GM18498 (cell line): ENCODE measurements around the gene RALGAPA2.
A peak's percentile ranks its signal among the peaks of the same experiment; 100 is the strongest.

Experiments
- ATAC-seq: cut with Tn5 transposase; IDR thresholded peaks from one replicate; pipeline ENCODE4 v1.9.1; 2021; ENCODE audit warnings: mild to moderate bottlenecking, moderate library complexity; ENCODE audit not compliant: unreplicated experiment

RALGAPA2 gene

DNA sequence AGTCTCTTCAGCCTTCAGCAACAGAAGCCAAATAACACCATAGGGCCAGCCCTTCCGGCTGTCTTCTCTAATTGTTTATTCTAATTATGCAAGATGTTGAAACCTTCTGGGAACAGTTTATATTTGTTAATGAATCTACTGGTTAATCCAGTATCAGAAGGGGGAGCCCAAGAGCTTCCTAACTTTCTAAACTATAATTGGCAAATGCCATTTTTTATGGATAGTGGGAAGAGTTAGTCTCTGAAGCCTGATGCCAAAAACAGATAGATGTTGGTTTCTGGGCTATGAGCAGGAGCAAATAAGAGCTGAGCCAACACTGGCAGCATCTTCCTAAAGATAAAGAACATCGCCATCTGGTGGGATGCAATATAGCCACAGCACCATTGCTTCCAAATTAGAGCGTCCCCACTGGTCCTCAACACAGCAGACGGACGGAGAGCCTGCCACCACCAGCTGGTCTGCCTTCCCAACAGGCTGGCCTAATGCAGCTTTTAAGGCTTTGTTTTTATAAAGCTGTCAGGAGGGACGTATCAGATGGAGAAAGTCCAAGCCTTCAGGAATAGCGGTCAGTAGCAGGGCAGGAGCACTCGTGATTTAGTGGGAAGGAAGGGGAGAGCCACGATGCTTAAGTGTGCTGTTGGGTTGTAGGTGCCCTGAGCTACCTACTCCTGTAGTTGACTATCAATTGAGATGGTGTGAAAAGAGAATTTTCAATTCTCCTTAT lies 118.8 kb downstream of the RALGAPA2 start:
- no peak for ATAC-seq

DNA sequence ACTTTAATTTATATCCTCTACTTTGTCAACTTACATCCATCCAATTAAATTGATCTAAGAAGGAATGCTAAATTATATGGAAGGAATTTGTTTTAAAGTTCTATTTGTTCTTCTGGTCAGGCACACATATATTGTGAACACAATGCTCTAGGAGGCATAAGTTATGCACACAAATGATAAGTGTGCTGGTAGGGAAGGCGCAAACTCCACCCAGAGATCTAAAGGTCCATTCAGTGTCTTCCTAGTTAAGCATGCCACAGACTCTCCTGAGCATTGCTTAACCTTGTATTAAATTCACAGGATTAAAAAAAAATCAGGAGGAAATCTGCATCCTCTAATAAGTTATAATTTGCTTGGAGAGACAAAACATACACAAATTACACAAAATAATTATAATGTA lies 127.3 kb downstream of the RALGAPA2 start:
- no peak for ATAC-seq

DNA sequence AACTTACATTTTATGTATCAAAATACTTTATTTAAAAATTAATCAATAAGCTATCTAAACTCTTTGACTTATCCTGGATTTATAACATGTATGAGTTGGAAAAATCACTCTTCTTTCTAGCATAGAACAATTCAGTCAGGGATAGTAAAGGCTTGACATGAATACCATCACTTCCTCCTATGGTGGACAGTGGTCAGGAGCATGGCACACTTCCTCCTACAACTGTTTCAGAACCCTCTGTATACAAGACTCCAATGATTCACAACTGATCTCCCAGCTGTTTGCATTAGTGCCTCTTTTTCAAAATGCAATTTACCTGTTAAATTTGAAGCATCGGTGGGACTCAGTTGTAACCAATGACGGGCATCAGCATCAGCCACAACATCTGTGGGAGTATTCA lies 129.7 kb downstream of the RALGAPA2 start:
- no peak for ATAC-seq

DNA sequence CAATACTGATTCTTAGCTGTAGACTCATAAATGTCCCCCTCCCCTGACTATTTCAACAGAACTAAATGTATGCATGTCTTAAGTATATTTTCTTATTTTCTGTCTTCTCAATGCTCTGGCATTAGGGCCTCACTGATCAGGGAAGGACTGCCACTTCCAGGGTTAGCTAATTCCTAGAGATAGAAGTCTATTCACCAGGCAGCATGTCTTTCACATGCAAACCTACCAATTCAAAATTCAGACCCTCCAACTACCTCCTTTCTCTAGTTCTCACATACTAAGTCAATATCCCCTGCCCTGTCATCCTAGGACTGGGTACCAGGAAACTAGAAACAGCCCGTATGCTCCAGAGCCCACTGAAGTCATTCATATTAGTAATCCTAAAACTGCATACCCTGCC lies 132.3 kb downstream of the RALGAPA2 start:
- ATAC-seq = no peak

DNA sequence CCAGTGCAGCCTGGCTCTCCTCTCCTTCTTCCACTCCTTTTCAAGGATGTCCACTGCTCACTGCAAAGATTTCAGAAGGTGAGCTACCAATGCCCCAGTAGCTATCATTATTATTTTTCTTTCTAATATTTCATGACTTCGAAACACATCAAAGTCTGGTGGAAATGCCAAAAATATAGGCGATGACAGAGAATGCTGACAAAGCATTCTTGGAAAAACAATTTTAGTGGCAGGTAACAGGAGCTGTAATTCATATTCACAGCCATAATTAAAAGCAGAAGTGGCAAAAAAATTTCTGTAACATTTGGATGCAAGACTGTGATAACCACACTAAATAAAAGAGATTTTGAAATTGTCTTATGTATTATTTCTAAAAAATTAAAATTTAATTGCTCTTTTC lies 133.6 kb downstream of the RALGAPA2 start:
- no peak for ATAC-seq

DNA sequence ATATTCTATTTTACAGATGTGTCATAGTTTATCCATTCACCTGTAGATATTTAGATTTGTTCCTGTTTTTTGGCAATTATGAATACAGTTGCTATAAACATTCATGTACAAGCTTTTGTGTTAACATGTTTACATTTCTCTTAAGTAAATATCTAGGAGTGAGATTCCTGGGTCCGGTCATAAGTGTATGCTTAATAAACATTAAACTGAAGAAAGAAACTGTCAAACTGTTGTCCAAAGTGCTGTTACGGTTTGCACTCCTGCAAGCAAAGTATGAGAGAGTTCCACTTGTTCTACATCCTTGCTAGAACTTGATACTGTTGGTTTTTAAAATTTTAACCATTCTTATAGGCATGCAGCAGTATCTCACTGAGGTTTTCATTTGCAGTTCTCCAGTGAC lies 138.6 kb downstream of the RALGAPA2 start:
- ATAC-seq = no peak

DNA sequence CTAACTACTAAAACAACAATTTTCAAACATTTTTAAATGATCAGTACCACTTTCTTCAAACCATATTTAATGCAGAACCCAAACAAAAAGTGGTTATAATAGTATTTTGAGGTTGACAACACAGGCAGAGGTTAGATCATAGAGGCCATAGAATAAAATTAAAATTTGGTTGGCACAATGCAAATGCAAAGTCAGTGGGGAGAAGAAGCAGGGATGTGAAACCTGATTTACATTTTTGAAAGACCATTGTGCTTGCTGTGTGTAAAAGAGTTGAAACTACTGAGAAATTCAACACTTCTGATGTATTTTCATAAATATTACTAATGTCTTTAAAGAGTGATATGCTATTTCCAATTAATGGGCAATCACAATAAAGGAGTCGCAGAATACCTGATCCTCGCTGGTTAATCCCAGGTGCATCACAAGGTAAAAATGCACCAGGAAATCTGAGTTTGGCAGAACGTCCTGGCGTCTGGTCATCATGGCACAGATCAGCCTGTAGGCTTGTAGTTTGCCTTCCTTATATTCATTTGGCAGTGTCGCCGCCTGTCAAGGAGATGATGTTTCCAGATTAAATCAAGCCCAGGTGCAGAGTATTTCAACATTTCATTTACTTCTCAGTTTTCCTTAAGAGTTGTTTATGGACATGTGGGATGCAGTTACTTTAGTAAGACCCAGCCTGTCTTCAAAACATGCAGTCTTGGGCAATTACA lies 141.2 kb downstream of the RALGAPA2 start:
- no peak for ATAC-seq

DNA sequence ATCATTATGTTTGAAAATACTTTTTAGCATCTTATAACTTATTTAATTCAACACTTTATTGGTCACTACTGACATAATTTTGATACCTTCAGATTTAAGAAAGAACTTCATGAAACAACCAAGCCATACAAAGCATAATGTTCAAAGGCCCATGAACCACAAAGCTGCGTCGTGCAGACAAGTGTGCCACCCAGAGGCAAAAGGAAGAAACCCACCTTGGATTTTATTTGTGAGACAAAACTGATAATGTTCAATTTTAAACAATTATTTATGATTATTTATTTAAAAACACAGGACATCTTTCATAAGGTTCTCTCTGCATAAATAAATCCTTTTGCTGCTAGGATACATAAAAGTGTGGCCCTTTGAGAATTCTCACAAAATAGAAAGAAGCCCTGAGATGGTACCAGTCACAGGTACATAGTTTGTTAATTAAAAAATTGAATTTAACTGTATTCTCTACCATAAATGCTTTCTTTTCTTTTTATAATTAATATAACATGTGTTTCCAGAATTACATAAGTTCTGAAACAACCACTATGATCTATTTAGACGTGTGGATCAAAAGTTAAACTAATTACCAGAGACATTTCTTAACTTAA lies 143.7 kb downstream of the RALGAPA2 start:
- peak; percentile 65 for ATAC-seq

DNA sequence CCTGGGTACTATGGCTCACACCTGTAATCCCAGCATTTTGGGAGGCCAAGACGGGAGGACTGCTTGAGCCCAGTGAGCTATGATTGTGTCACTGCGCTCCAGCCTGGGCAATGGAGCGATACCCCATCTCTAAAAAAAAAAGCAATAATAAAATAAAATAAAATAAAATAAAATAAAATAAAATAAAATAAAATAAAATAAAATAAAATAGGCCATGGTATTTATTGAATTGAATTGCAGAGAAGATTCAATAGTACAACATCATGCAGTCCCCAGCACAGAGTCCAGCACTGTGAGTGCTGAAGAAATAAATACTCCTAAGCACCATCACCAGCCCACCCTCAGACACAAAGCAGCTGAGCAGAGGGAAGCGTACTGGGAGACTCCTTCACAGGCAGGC lies 144.7 kb downstream of the RALGAPA2 start:
- no peak for ATAC-seq

DNA sequence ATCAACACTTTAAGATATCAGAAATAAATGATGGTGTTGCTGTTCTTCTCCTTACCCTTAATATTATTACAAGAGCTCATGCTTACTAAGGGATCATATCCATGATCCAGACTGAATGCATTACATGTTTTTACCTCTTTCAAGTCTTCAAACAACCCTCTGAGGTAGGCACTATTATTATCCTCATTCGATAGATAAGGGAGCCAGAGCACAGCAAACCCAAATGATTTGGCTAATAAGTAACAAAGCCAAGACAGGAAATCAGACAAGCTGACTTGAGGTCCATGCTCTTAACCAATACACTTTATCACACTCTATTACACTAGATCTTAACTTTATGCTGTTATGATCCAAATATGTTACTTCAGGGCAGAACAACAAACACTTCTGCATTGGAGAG lies 145.9 kb downstream of the RALGAPA2 start:
- ATAC-seq = no peak

DNA sequence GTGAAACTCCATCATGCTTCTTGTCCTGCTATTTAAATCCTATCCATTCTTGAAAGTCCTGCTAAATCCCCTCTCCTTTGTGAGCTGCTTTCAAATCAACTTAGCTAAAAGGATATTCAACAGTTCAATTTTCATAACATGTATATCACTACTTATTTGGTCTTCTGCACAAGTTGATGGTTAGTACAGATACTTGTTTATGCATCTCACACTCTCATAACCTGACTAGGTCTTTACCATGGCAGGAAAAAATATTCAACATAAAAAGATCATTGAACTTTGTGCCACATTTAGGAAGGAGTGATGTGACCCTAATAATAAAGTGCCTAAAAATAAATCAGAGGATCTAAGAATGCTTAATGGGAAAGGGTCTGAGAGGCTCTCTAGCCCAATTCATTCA lies 148.2 kb downstream of the RALGAPA2 start:
- no peak for ATAC-seq

DNA sequence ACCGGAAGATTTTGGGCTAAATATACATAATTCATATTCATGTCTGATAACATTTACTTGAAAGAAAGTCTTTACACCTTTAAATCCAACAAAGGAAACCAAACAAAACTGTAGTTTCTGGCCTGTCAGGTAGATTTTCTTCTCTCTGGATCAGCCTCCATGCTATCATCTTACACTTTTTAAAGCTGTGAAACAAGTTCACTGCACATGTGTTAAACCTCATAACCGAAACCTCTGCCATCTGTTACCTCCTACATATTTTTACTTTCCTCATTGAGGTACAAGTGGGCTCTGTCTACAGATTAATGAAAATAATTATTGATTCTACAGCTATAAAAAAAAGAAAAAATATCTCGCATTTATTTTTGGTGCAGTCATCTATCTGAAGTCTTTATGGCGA lies 149.9 kb downstream of the RALGAPA2 start:
- ATAC-seq = no peak

DNA sequence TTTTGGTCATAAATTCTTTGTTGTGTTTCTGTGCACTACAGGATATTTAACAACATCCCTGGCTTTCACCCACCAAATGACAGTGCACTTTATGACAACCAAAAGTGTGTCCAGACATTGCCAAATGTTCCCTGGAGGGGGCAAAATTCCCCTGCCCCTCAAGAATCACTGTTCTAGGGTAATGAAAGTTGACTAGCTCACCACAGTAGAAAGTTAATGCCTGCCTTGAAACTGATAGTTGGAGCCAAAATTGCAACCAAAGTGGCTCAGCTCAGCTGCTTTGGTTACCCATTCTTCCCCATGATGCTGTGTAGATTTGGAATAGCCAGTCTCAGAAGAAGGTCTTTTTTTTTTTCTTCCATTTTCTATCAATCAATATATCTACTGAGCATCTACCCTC lies 150.6 kb downstream of the RALGAPA2 start:
- ATAC-seq = peak; percentile 71

DNA sequence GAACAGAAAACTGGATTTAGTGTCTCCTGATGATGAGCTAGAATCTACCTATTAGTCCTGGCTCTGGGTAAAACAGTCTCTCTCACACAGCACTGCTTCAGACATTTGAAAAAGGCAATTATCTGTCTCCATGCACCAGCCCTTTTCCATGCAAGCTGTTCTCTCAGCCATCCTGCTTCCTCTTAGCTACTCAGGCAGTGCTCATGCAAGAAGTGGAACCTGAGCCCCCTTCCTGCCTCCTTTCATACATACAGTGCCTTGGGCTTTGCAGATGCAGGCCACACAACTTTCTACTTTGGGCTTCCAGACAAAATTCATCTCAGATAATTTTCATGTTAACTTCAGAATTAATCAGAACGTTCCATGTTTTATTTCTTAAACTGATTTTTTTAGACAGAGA lies 151.3 kb downstream of the RALGAPA2 start:
- no peak for ATAC-seq

DNA sequence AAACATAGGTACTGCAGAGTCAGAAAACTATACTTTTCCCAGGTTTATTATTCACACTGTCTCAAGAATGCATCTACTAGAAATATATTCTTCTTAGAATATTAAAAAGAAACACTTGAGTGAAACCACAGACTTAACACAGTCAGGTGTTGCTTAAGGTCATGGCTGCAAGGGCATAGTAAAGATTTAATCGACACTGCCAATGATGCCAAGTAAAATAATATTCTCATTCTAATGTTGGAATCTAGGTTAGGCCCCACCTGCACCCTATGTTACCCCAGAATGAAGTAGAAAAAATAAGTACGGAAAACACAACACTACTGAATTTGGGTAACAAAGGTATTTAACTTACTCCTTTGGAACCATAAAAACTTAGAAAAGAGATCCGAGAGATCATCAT lies 155.0 kb downstream of the RALGAPA2 start:
- no peak for ATAC-seq

DNA sequence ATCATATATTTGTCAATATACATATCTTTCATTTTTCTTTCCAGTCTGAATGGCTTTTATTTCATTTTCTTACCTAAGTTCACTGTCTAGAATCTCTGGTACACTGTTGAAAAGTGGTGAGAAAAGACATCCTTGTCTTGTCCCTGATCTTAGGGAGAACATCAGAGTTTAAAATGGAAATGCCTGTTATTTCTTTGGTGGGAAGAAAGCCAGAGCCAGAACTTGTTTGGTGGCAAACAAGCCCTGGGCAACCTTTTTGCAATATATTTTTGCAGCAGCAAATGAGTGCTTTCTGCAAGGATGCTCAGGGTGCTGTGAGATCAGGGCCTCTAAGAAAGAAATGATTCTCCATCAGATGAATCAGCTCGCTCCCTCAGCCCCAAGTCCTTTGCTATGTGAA lies 156.6 kb downstream of the RALGAPA2 start:
- ATAC-seq = no peak

DNA sequence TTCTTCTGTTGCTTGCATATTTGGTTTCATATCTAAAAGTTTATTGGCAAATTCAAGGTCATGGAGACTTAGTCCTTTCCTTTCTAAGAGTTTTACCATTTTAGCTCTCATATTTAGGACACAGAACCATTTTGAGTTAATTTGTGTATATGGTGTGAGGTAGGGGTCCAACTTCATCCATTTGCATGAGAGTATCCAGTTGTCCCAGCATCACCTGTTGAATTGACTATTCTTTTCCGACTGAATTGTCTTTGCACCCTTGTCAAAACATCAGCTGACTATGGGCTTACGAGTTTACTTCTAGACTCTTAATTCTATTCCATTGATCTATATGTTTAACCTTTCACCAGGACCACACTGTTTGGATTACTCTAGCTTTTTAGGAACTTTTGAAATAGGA lies 157.5 kb downstream of the RALGAPA2 start:
- ATAC-seq = no peak

DNA sequence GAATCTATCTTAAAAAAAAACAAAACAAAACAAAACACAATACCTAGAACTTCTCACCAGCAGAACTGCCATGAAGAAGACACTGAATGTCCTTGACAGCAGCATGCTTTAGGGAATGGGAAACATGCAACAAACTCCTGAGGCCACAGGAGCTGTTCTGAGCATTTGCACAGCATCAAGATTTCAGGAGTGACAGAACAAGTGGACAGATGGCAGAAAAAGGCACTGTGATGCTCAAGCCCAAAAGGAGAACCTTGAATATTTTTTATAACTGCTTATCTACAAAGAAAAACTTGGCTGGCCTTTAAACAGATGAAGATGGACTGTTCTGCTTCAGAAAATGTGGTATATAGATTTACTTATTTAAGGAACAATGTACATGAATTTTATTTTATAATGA lies 158.9 kb downstream of the RALGAPA2 start:
- no peak for ATAC-seq

DNA sequence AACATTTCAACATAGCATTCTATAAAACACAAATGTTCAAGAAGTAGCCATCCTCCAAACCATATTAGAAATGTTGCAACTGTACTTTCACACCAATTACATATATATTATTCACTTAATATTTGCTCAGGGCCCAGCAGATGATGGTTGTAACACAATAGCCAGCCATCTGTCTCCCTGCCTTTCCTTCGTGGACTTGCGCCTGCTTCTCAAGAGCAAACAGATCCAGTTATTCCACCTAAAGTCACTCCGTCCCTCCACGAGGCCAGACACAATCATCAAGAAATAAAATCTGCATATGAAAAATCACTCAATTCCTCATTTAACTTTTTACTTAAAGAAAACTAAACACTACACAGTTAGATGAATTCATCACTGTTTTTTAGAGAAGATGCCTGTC lies 160.4 kb downstream of the RALGAPA2 start:
- ATAC-seq = no peak

DNA sequence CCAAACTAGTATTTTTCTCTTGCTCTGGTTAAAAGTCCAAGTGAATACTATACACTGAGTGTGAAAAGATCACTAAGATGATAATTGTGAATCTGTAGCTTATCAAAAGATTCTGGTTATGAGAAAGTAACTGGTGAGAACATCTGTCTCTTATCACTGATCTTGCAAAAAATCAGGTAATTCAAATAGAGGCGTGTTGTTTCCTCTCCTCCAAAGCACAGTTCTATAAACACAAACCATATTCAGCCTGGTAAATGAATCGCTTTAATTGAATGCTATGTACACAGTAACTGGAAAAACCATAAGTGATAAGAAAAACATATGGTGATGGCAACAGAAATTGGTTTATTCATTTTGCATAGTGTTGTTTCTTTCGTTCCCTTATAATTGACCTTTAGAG lies 161.0 kb downstream of the RALGAPA2 start:
- ATAC-seq = no peak

DNA sequence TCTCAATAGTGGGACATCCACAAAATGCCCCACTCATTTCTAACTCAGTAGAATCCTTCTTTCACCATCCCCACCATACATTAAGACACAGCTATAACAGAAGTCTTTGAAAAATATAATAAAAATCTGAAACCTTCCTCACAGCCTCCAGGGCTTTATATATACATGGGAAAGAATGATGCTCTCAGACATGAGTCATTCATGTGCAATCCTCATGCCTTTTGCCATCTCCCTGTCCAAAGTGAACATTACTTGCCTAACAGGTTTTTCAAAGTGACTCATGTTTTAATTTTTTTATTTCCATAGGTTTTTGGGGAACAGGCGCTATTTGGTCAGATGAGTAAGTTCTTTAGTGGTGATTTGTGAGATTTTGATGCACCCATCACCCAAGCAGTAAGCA lies 162.7 kb downstream of the RALGAPA2 start:
- ATAC-seq = no peak

DNA sequence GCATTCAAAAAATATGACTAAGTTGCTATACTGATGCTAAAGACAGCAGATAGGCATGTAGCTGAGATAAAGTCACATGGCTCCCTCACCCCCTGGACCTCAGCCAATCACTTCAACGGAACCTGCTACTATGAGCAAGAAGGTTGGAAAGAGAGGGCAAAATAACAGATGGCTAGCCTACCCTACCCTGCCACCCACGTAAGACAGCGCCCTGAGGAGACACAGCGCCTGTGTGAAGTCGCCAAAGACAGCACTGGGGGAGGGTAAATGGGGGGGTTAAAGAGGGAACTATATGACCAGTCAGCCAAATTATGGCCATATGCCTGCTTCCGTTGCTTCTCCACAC lies 163.2 kb downstream of the RALGAPA2 start:
- no peak for ATAC-seq
